H1 (cell line): ENCODE results near the gene GPR39. TPM values are rescaled to one million over a fixed set of nuclear protein-coding genes. Genes with fewer than 3 reads are reported as not detected.

Source experiments
- CTCF ChIA-PET: fragments of 300-600 bp; sonication (Branson Sonifier 250); formaldehyde crosslinking; loops from one replicate; lab custom pipeline; 2021; ENCODE audit not compliant: partially characterized antibody; lab: Charles Lee
- POLR2A ChIA-PET: fragments of 300-600 bp; sonication (Branson Sonifier 250); formaldehyde crosslinking; loops from one replicate; lab custom pipeline; 2021; ENCODE audit warnings: inconsistent platforms; ENCODE audit not compliant: partially characterized antibody; lab: Charles Lee
- DNase-seq, 2 experiments: peaks; one replicate each; pipeline versions ENCODE4 v3.0.0 to v3.0.0-alpha.2; 2010 to 2022; ENCODE audit warnings: low spot score in 2 of 2, low read depth in 1 of 2, mixed read lengths in 1 of 2
- FAIRE-seq: peaks from 2 replicates; lab custom pipeline; 2011; peaks lifted over from hg19 to GRCh38; lab: Jason Lieb, UNC
- H2AFZ ChIP-seq: 2 replicates; pipeline ENCODE4 v1.8.1; 2012; ENCODE audit warnings: low read length, inconsistent platforms
- H2AK5ac ChIP-seq: 2 replicates; pipeline ENCODE4 v1.6.1; 2013; ENCODE audit warnings: low read depth, low read length
- H2BK120ac ChIP-seq: replicated peaks from 2 replicates; pipeline ENCODE3; 2013; ENCODE audit warnings: low read depth, low read length, inconsistent platforms
- H2BK12ac ChIP-seq: 2 replicates; pipeline ENCODE4 v1.6.1; 2013; ENCODE audit warnings: low read depth, low read length
- H2BK15ac ChIP-seq: 2 replicates; pipeline ENCODE4 v1.6.1; 2013; ENCODE audit warnings: low read length
- H2BK20ac ChIP-seq: 2 replicates; pipeline ENCODE4 v1.6.1; 2013; ENCODE audit warnings: low read length
- H2BK5ac ChIP-seq: 2 replicates; pipeline ENCODE4 v1.6.1; 2013; ENCODE audit warnings: low read depth, low read length
- H3K14ac ChIP-seq: 2 replicates; pipeline ENCODE4 v1.6.1; 2013; ENCODE audit warnings: inconsistent platforms; ENCODE audit not compliant: insufficient read length
- H3K18ac ChIP-seq: 2 replicates; pipeline ENCODE4 v1.6.1; 2013; ENCODE audit warnings: low read length; ENCODE audit errors: extremely low read depth
- H3K23ac ChIP-seq: 2 replicates; pipeline ENCODE4 v1.6.1; 2013; ENCODE audit warnings: inconsistent platforms; ENCODE audit not compliant: insufficient read length
- H3K23me2 ChIP-seq: 2 replicates; pipeline ENCODE4 v1.6.1; 2013; ENCODE audit warnings: low read depth, low read length
- H3K27ac ChIP-seq: 2 replicates; pipeline ENCODE4 v1.6.1; 2011; ENCODE audit warnings: low read depth, low read length, inconsistent platforms
- H3K27me3 ChIP-seq, 4 experiments: replicated peaks in 1 of 4; 1 replicate in 1 of 4; 2 replicates in 3 of 4; pipeline versions ENCODE4 v1.6.1 to v1.8.1; 2011 to 2013; ENCODE audit warnings: low read length in 3 of 4, mild to moderate bottlenecking in 3 of 4, inconsistent platforms in 2 of 4, mixed read lengths in 2 of 4, moderate library complexity in 1 of 4; ENCODE audit not compliant: control insufficient read depth in 3 of 4, insufficient read depth in 3 of 4; ENCODE audit errors: extremely low read depth in 1 of 4
- H3K36me3 ChIP-seq, 4 experiments: 2 replicates each; pipeline versions ENCODE4 v1.6.1 to v1.8.1; 2011 to 2013; ENCODE audit warnings: mild to moderate bottlenecking in 4 of 4, low read length in 3 of 4, moderate library complexity in 2 of 4, control low read depth in 1 of 4, inconsistent platforms in 1 of 4; ENCODE audit not compliant: insufficient read depth in 4 of 4, control insufficient read depth in 2 of 4
- H3K4ac ChIP-seq: replicated peaks from 2 replicates; pipeline ENCODE3; 2013; ENCODE audit warnings: low read length, low read depth, mixed read lengths, inconsistent platforms; ENCODE audit not compliant: insufficient read length
- H3K4me1 ChIP-seq, 4 experiments: replicated peaks in 1 of 4; 1 replicate in 1 of 4; 2 replicates in 3 of 4; pipeline versions ENCODE4 v1.6.1 to v1.8.1; 2011 to 2013; ENCODE audit warnings: low read length in 3 of 4, inconsistent platforms in 2 of 4, mixed read lengths in 1 of 4; ENCODE audit not compliant: insufficient read depth in 4 of 4, control insufficient read depth in 3 of 4
- H3K4me2 ChIP-seq, 2 experiments: 2 replicates each; pipeline versions ENCODE4 v1.6.1 to v1.8.1; 2011 to 2013; ENCODE audit warnings: low read depth in 2 of 2, low read length in 2 of 2, control low read depth in 1 of 2, inconsistent platforms in 1 of 2, mild to moderate bottlenecking in 1 of 2; ENCODE audit not compliant: insufficient read depth in 1 of 2
- H3K4me3 ChIP-seq, 4 experiments: fragments of 200-600, 300-600 bp in 1 of 4; sonication (generic), shearing (Covaris generic), sonication (Bioruptor Twin) in 1 of 4; 2 replicates each; pipeline versions ENCODE4 v1.5.1 to v1.8.1; 2011 to 2016; ENCODE audit warnings: low read length in 4 of 4, low read depth in 3 of 4, control low read depth in 2 of 4, inconsistent platforms in 2 of 4, mild to moderate bottlenecking in 2 of 4, mixed read lengths in 1 of 4, moderate library complexity in 1 of 4; ENCODE audit not compliant: insufficient read depth in 2 of 4; ENCODE audit errors: extremely low read depth in 1 of 4
- H3K56ac ChIP-seq: replicated peaks from 2 replicates; pipeline ENCODE3; 2013; ENCODE audit warnings: low read depth, mild to moderate bottlenecking, mixed read lengths, low read length, inconsistent platforms; ENCODE audit not compliant: insufficient read length
- H3K79me1 ChIP-seq: 2 replicates; pipeline ENCODE4 v1.6.1; 2013; ENCODE audit warnings: low read depth, low read length, control low read depth
- H3K79me2 ChIP-seq, 2 experiments: 2 replicates each; pipeline versions ENCODE4 v1.6.1 to v1.8.1; 2012 to 2013; ENCODE audit warnings: low read length in 2 of 2, mild to moderate bottlenecking in 2 of 2, inconsistent platforms in 1 of 2; ENCODE audit not compliant: insufficient read depth in 2 of 2, control insufficient read depth in 1 of 2
- H3K9ac ChIP-seq, 4 experiments: replicated peaks in 1 of 4; 1 replicate in 1 of 4; 2 replicates in 3 of 4; pipeline versions ENCODE4 v1.6.1 to v1.8.1; 2011 to 2013; ENCODE audit warnings: low read depth in 3 of 4, low read length in 3 of 4, control low read depth in 2 of 4, mild to moderate bottlenecking in 2 of 4, moderate library complexity in 2 of 4, inconsistent platforms in 1 of 4; ENCODE audit errors: extremely low read depth in 1 of 4
- H3K9me3 ChIP-seq, 2 experiments: 2 replicates each; pipeline versions ENCODE4 v1.6.1 to v1.8.1; 2012 to 2013; ENCODE audit warnings: mild to moderate bottlenecking in 2 of 2, moderate library complexity in 2 of 2, control low read depth in 1 of 2, inconsistent platforms in 1 of 2, low read depth in 1 of 2, low read length in 1 of 2, mixed read lengths in 1 of 2; ENCODE audit not compliant: insufficient read depth in 2 of 2
- H4K20me1 ChIP-seq, 2 experiments: replicated peaks in 1 of 2; 2 replicates each; pipeline versions ENCODE3 to v1.8.1; 2011 to 2013; ENCODE audit warnings: inconsistent platforms in 2 of 2, low read length in 2 of 2, mild to moderate bottlenecking in 1 of 2; ENCODE audit not compliant: insufficient read depth in 2 of 2, control insufficient read depth in 1 of 2
- H4K5ac ChIP-seq: 2 replicates; pipeline ENCODE4 v1.6.1; 2013; ENCODE audit warnings: low read length, low read depth, mixed read lengths, inconsistent platforms; ENCODE audit not compliant: insufficient read length
- H4K8ac ChIP-seq: 2 replicates; pipeline ENCODE4 v1.8.0; 2013; ENCODE audit warnings: mild to moderate bottlenecking, moderate library complexity, low read length, inconsistent platforms; ENCODE audit not compliant: insufficient read depth; ENCODE audit errors: extremely low read depth
- H4K91ac ChIP-seq: replicated peaks from 2 replicates; pipeline ENCODE3; 2013; ENCODE audit warnings: low read length, mixed read lengths, inconsistent platforms; ENCODE audit not compliant: insufficient read length
- CBX8 ChIP-seq: fragments of 300-800, 300-1000 bp; sonication (generic); IDR thresholded peaks from 2 replicates; pipeline ENCODE4 v1.7.1; 2016; ENCODE audit warnings: low read depth, low read length, borderline replicate concordance
- CHD2 ChIP-seq: IDR thresholded peaks from 2 replicates; pipeline ENCODE4 v1.6.1; 2012; ENCODE audit warnings: low read length, improper control_type of control experiment
- CREB1 ChIP-seq: IDR thresholded peaks from 2 replicates; pipeline ENCODE4 v1.6.1; 2012; ENCODE audit warnings: inconsistent platforms
- FOSL1 ChIP-seq: IDR thresholded peaks from 2 replicates; pipeline ENCODE4 v1.6.1; 2011; ENCODE audit warnings: mild to moderate bottlenecking, low read depth, low read length, moderate library complexity; ENCODE audit not compliant: insufficient read depth
- KDM1A ChIP-seq: fragments of 200-600, 300-600 bp; sonication (generic); IDR thresholded peaks from 2 replicates; pipeline ENCODE4 v1.7.1; 2016; ENCODE audit warnings: mild to moderate bottlenecking, low read length, borderline replicate concordance
- KDM5A ChIP-seq: fragments of 200-600 bp; IDR thresholded peaks from 2 replicates; pipeline ENCODE4 v1.7.1; 2012; ENCODE audit warnings: mild to moderate bottlenecking, low read length, inconsistent platforms, mixed read lengths
- NANOG ChIP-seq: IDR thresholded peaks from 2 replicates; pipeline ENCODE4 v1.6.1; 2011; ENCODE audit warnings: low read length, low read depth, mild to moderate bottlenecking, inconsistent platforms; ENCODE audit not compliant: insufficient read depth, poor library complexity, severe bottlenecking
- POLR2A ChIP-seq, 2 experiments: IDR thresholded peaks; 1 replicate in 1 of 2; 2 replicates in 1 of 2; pipeline ENCODE4 v1.6.1; 2011; ENCODE audit warnings: low read depth in 2 of 2, low read length in 2 of 2, mild to moderate bottlenecking in 2 of 2; ENCODE audit errors: control extremely low read depth in 1 of 2
- RBBP5 ChIP-seq: IDR thresholded peaks from 2 replicates; pipeline ENCODE4 v1.7.1; 2012; ENCODE audit warnings: low read depth, mild to moderate bottlenecking, inconsistent platforms, low read length, moderate library complexity, borderline replicate concordance
- SIRT6 ChIP-seq: IDR thresholded peaks from one replicate; pipeline ENCODE4 v1.7.1; 2012; ENCODE audit warnings: low read length, inconsistent platforms
- SP2 ChIP-seq: IDR thresholded peaks from 2 replicates; pipeline ENCODE4 v1.6.1; 2012; ENCODE audit warnings: mild to moderate bottlenecking, low read length, inconsistent platforms
- TAF1 ChIP-seq: IDR thresholded peaks from 2 replicates; pipeline ENCODE4 v1.6.1; 2011; ENCODE audit warnings: mild to moderate bottlenecking, low read depth, low read length
- WGBS, 2 experiments: shearing (Covaris generic) in 1 of 2; methylation state at CpG; one replicate each; pipeline versions ENCODE4 v1.1.6 to v1.1.7; 2013 to 2015; ENCODE audit warnings: low lambda C conversion rate in 2 of 2, mixed read lengths in 2 of 2, inconsistent platforms in 1 of 2, low coverage in 1 of 2, missing lambda C conversion rate in 1 of 2; ENCODE audit not compliant: insufficient replicate concordance in 2 of 2, insufficient coverage in 1 of 2, insufficient read length in 1 of 2; ENCODE audit errors: extremely low coverage in 1 of 2, missing lambda C conversion rate in 1 of 2; 5-methylcytosine and 5-hydroxymethylcytosine counted together
- polyA plus RNA-seq, 7 experiments: library from polyadenylated mRNA; depleted of rRNA in 3 of 7; stranded (reverse) in 5 of 7; unstranded in 2 of 7; fragments of >200 nt in 5 of 7; fragments of 200-250 nt in 2 of 7; gene quantifications; 1 replicate in 5 of 7; 2 replicates in 1 of 7; 4 replicates in 1 of 7; pipeline versions ENCODE4 v1.2.1 to v1.2.3, GENCODE V29; 2011 to 2013; ENCODE audit warnings: missing spikeins in 2 of 7, mixed read lengths in 2 of 7
- total RNA-seq: library from RNA; stranded (reverse); fragmentation: NEBNext Ultra II Directional; extraction: Animal tissue kit (Norgen Biotek cat#: 25700); gene quantifications from 2 replicates; pipeline ENCODE4 v1.2.1, GENCODE V29; 2021
- TF ChIP-seq, protein P1 (sequence below): IDR thresholded peaks from 2 replicates; pipeline ENCODE4 v1.6.1; 2011; ENCODE audit warnings: low read depth, mild to moderate bottlenecking, low read length; ENCODE audit not compliant: insufficient read depth

GPR39 gene
- total and polyA plus RNA-seq, 2 of the 8 experiments (the other 6 are each of a cell fraction or from before 2014, with no cell fraction given): 0.63 to 2.7 TPM

DNA sequence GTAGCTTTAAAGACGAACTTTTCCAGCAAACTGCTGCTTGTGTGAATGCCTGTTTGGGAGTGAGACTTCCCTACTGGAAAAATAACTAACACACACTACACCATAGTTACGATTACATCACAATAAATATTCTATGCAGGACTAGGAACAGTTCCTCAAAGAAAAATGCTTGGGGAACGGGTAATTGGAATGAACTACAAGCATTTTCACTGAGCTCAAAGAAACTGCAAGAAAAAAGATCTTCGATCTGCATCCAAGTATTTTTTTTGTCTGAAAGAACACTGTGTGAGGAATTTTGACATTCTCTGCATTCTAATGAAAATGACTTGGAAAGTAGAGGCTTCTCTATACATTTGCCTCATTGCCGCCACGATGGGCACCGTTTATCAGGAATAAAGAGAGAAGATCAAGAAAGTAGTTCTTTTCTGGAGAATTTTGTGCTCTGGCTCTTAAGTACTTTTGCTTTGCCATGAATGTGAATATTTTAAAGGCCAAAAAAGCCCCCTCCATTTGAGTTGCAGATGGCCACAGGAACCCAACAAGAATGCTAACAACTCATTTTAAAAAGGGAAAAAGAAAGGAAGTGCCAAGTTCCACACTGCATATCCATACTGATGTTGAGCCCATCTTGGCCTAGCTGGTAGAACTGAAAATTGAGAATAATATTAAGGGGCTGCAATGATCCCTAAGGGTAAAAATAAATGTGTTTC is 239.8 kb downstream of the GPR39 start:
- Histone ChIP-seq H3K79me1 (no peaks in the 10 kb centered on the region), H3K27me3 (no peaks in the 10 kb centered on the region), H4K5ac (no peak overlapping the region), H3K4me1 (peaks cover 0 to 3% (median 0%) of the 10 kb centered on the region in 4 experiments; a peak in 1 of 7 replicates), H2AFZ (no peak overlapping the region), H4K91ac (no peak overlapping the region), H3K79me2 (no peaks in the 10 kb centered on the region), H3K56ac (no peak overlapping the region), H4K8ac (no peak overlapping the region), H3K4me3 (no peak overlapping the region), H2BK20ac (no peak overlapping the region), H2BK5ac (no peak overlapping the region), H3K4ac (no peak overlapping the region), H2AK5ac (no peak overlapping the region), H3K4me2 (no peak overlapping the region), H3K27ac (no peak overlapping the region), H3K9me3 (no peaks in the 10 kb centered on the region), H2BK120ac (no peak overlapping the region), H3K14ac (no peak overlapping the region), H3K18ac (no peak overlapping the region), H3K36me3 (no peaks in the 10 kb centered on the region; a peak in 1 of 8 replicates), H2BK15ac (no peak overlapping the region), H3K23ac (no peak overlapping the region), H2BK12ac (no peak overlapping the region), H3K9ac (no peak overlapping the region), H4K20me1 (no peaks in the 10 kb centered on the region), H3K23me2 (no peaks in the 10 kb centered on the region)
- no peak for FAIRE-seq
- no peak for DNase-seq
- ChIA-PET CTCF (interaction anchor here (0.7 to 6.5 kb wide), 3 partner anchors 12 to 97 kb away, joined by 3 to 45 read pairs (median 4); partner anchors contain the start of gene LYPD1), POLR2A (interaction anchor here (0.6 kb wide), 1 partner anchor 606 kb away, joined by 3 read pairs; no protein-coding TSS in a partner anchor)
- 66% methylated on average over 7 of the region's 7 CpGs; no CpG with 5 or more reads in 1 of the 2 experiments for whole genome bisulfite sequencing, 2 experiments
- TF ChIP-seq SP2 (no peak), CREB1 (no peak), NANOG (no peak), KDM5A (no peak), SIRT6 (no peak), CHD2 (no peak), RBBP5 (no peak), POLR2A (IDR thresholded peaks at IDR 0.05; ENCODE audit: control extremely low read depth in 1 of 2, low read depth in 2 of 2, low read length in 2 of 2) (no peak), TAF1 (no peak), CBX8 (no peak), KDM1A (no peak), FOSL1 (no peak)
- TF ChIP-seq, protein P1, sequence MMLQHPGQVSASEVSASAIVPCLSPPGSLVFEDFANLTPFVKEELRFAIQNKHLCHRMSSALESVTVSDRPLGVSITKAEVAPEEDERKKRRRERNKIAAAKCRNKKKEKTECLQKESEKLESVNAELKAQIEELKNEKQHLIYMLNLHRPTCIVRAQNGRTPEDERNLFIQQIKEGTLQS: no peak
